Stimulated activated CD4-positive, alpha-beta T cell treated with anti-CD3 and anti-CD28 coated beads, Interleukin-2, amount 100 ng/mL, for 4 hours (primary cell): ENCODE data around the gene NPIPB8.
"Not testable (repeated sequence)": the region's sequence is repeated elsewhere in the genome, so short reads cannot be mapped to it uniquely, and the experiment has no call there.

Source experiments
- DNase-seq: peaks from one replicate; pipeline ENCODE4 v3.0.0-alpha.2; 2020; ENCODE audit warnings: low read depth

Gene NPIPB8

DNA sequence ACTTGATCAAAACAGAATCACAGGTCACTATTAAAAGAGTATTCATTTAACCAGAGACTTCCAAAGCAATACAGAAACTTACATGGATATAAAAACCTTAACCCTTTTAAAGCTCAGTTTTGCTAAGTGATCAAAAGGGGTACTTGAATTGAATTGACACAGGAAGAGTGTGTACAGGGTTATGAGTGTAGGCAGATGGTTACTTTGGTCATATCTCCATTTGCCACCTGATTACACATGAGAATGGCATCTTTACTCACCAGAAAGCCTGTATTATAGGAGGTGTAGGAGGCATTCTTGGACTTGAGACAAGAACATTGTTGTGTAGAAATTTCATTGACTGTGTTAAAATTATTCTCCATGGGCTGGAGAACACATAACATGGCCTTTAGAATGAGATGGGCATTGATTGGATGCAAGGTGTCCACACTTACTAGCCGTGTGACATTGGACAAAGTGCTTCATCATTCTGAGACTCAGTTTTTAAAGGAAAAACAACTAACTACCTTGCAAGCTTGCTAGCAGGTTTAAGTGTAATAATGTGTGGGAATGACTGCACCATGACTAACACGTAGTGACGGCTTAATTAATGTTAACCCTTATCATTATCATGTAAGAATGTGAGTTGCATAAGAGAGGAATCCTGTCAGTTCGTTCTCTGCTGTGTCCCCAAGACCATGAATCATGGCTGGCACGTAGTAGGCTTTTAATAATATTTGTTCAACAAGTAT lies 1.6 kb upstream of the NPIPB8 start:
- not testable (repeated sequence) for DNase-seq

DNA sequence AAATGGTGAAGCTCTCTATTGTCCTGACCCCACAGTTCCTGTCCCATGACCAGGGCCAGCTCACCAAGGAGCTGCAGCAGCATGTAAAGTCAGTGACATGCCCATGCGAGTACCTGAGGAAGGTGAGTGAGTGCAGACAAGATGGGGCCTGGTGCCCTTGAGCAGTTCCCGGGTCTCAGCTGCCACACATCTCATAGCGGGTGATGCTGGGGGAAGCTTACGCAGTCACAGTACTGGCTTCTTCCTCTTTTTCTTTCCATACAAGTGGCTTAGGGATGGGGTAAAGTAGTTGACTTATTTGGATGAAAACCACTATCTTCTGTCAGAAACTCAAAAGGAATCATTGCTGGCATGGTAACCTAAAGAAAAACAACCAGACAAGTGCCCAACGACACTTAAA lies 494 bp downstream of the NPIPB8 start:
- DNase-seq = not testable (repeated sequence)

DNA sequence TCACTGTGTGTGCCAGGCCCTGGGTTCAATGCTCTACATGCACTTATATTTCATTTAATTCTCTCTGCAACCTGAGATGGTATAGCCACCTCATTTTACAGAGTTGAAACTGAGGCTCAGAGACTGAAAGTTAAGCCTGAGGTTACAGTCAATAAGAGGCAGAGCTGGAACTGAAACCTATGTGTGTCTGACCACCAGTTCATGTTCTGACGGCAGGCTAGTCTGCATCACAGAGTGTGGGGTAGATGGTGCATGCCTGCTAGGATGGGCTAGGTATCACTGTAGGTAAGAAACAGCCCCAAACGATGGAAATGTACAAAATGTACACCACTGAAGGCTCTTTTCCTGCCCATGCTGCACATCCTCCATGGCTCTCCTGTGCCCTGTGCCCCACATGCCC lies 2.1 kb downstream of the NPIPB8 start:
- not testable (repeated sequence) for DNase-seq

DNA sequence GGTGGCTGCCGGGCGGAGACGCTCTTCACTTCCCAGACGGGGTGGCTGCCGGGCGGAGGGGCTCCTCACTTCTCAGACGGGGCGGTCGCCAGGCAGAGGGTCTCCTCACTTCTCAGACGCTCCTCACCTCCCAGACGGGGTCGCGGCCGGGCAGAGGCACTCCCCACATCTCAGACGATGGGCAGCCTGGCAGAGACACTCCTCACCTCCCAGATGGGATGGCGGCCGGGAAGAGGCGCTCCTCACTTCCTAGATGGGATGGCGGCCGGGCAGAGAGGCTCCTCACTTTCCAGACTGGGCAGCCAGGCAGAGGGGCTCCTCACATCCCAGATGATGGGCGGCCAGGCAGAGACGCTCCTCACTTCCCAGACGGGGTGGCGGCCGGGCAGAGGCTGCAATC lies 28.4 kb downstream of the NPIPB8 start:
- not testable (repeated sequence) for DNase-seq

DNA sequence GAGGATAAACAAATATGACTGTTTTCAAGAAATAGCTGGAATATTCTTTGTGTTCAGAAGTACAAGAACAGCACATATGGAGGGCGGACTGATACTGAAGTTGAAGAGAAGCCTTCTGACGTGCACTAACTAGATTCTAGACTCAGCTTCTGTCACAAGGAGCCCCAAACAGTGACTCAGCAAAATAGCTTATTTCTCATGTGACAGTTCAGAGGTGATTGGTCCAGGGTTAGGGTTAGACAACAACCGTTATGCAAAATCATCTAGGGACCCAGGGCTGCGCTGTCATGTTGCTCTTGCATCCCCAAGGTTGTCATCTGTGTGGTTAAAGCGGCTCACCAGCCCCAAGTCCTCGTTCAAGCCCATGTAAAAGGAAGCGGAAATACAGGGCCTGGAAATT lies 29.6 kb downstream of the NPIPB8 start:
- DNase-seq = not testable (repeated sequence)

DNA sequence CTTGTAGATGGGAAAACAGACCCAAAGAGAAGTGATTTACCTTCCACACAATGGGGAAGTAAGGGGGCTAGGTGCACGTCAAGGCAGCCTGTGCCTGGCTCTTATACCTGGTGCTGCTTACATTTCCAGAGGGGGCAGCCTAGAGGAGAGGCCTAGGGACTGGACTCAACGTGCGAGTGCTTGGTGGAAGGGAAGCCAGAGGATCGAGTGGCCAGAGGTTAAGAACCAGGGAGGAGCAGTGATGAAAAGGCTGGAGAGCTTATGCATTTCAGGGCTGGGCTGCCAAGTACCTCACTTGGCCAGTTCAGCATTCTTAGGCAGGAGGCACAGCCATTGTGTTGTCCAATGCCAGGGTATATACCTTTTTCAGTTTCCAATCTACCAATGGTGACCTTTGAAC lies 30.3 kb downstream of the NPIPB8 start:
- DNase-seq = not testable (repeated sequence)

DNA sequence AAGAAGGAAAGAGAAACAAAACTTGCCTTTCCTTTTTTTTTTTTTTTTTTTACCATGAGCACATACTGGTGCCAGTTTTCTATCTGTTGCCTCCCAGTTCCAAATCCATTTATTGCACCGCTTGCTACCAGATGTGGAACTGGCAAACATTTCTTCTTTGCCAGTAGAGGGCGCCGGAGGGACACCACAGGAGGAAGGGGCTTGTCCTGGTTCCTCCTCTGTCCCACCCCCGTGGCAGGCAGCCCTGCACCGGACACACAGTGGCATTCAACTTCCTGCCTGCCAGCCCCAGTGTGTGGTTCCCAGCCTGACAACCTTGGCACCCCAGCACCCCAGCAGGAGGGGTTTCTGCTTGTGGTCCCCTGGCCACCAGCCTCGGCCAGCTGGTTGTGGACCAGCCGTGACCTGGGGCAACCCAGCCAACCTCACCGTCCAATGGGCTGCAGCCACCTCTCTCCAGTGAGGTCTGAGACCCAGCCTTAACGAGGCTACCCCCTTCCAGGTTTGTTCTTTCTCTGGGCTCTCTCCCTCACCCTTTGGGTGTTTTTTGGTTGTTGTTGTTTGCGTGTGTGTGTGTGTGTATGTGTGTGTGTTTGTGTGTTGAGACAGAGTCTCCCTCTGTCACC lies 50.6 kb downstream of the NPIPB8 start:
- DNase-seq = not testable (repeated sequence)

DNA sequence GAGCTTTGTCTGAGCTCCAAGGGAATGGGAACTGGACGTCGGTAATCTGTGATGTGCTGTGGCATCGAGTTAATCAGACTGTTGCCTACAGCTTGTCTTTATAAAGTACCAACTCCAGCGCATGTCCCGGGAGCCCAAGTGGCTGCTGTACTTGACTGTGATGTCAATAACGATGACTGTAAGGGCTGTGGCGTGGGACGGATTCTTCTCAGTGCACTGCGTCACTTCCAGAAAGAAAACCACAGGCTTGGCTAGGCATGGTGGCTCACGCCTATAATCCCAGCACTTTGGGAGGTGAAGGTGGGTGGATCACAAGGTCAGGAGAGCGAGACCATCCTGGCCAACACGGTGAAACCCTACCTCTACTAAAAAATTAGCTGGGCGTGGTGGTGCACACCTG lies 51.6 kb downstream of the NPIPB8 start:
- not testable (repeated sequence) for DNase-seq

DNA sequence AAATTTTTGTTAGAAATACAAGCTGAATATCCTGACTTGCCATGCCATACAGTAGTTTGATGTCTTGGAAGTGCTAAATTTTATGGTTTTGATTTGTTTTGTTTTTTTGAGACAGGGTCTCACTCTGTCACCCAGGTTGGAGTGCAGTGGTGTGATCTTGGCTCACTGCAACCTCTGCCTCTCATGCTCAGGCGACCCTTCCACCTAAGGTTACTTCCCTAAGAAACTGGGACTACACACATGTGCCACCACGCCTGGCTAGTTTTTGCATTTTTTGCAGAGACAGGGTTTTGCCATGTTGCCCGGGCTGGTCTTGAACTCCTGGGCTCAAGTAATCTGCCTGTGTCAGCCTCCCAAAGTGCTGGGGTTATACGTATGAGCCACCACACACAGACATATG lies 53.9 kb downstream of the NPIPB8 start:
- not testable (repeated sequence) for DNase-seq

DNA sequence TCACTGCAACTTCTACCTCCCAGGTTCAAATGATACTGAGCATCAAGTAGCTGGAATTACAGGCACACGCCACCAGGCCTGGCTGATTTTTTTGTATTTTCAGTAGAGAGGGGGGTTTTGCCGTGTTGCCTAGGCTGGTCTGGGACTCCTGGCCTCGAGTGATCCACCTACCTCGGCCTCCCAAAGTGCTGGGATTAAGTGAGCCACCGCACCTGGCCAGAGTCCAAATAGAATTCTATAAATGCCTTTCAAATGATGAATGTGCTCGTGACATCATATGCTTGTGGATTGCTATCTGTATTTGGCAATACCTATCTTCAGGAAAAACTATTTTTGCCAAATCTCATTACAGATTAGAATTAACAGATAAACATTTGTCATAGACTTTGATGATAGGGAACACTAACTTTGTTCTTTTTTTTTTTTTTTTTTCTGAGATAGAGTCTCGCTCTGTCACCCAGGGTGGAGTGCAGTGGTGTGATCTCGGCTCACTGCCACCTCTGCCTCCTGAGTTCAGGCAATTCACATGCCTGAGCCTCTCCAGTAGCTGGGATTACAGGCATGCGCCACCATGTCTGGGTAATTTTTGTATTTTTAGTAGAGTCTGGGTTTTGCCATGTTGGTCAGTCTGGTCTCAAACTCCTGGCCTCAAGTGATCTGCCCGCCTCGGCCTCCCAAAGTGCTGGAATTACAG lies 55.5 kb downstream of the NPIPB8 start:
- not testable (repeated sequence) for DNase-seq

DNA sequence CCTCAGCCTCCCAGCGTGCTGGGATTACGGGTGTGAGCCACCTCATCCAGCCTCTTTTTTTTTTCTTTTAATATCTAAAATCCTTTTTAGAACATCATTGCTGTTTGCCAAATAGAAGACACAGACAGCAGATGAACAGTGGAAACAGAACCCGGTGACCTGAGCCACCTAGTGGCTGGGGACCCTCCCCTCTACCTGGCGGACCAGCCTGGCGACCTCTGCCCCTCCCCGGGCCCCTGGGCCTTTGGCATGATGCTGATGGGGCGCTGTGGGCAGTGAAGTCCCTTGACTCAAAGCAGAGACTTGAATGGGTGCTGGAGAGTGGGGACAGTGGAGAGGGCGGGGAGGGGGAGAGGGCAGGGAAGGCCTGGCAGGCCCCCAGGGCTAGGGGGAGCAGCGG lies 61.9 kb downstream of the NPIPB8 start:
- not testable (repeated sequence) for DNase-seq

DNA sequence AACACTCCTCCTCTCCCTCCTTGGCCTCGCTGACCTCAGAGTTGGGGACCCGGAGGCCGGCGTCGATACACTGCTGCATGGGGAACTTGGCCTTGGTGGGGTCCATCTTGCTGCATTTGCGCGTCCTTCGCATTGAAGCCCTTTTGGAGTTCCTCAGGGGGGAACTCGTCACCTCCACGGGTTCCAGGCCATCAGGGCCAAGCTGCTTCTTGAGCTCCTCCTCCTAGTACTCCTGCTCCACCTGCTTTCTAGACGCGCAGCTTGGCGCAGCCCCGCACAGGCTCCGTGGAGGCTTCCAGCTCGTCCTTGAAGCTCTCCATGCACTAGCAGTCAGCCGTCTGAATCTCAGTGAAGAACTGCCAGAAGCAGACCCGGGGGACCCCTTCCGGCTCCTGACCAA lies 62.5 kb downstream of the NPIPB8 start:
- DNase-seq = not testable (repeated sequence)

DNA sequence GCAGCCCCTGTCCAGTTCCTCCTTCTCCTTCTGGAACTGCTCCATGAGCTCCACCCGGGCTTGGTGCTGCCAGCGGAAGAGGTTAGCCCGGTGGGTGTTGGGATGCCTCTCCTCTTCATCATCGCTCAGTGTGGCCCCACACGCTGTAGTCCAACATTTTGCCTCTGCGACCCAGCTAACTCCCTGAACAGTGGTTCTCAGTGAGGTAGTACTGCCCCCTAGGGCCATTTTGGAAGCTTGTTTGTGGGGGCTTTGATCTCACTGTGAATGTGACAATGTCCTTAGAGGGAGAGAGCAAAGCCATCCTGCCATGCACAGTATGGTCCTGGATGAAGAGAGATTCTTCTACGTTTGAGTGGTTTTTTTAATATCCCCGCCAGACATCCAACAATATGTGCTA lies 63.5 kb downstream of the NPIPB8 start:
- DNase-seq = not testable (repeated sequence)

DNA sequence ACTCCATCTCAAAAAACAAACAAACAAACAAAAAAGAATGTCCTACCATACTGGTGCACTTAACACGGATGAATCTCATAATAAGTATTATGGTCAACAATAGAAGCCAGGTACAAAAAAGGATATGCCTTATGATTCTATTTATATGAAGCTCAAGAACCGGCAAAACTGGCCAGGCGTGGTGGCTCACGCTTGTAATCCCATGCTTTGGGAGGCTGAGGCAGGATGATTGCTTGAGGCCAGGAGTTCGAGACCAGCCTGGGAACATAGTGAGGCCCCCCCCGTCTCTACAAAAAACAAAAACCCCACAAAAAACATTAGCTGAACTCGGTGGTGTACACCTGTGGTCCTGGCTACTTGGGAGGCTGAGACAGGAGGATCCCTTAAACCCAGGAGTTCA lies 66.4 kb downstream of the NPIPB8 start:
- DNase-seq = not testable (repeated sequence)
